CD14-positive monocyte (primary cell): Measurements from ENCODE around the gene HEPACAM2. TPM values are rescaled to one million over a fixed set of nuclear protein-coding genes. Genes with fewer than 3 reads are reported as not detected.
A peak's percentile ranks its signal among the peaks of the same experiment; 100 is the strongest.

Experiments used
- DNase-seq, 3 donors: peaks; one replicate each; pipeline ENCODE4 v3.0.0-alpha.2; 2011 to 2022
- H2AFZ ChIP-seq: 2 replicates; pipeline ENCODE4 v1.6.0; 2012; ENCODE audit warnings: mild to moderate bottlenecking, low read depth, low read length, inconsistent platforms; ENCODE audit not compliant: insufficient read depth, poor library complexity, severe bottlenecking
- H3K27ac ChIP-seq, 2 donors: 1 replicate in 1 of 2; 2 replicates in 1 of 2; pipeline ENCODE4 v1.5.1; 2012 to 2013; ENCODE audit warnings: low read length in 2 of 2, control low read depth in 1 of 2, inconsistent platforms in 1 of 2, low read depth in 1 of 2, mild to moderate bottlenecking in 1 of 2
- H3K27me3 ChIP-seq, 2 donors: one replicate each; pipeline versions ENCODE4 v1.6.0 to v1.6.1; 2011 to 2013; ENCODE audit warnings: low read length in 2 of 2; ENCODE audit not compliant: control insufficient read depth in 2 of 2, insufficient read depth in 2 of 2
- H3K36me3 ChIP-seq, 2 donors: replicated peaks in 1 of 2; 1 replicate in 1 of 2; 2 replicates in 1 of 2; pipeline versions ENCODE4 v1.5.1 to v1.6.1; 2012 to 2013; ENCODE audit warnings: low read length in 2 of 2, control low read depth in 1 of 2, inconsistent platforms in 1 of 2, mild to moderate bottlenecking in 1 of 2; ENCODE audit not compliant: insufficient read depth in 2 of 2, control insufficient read depth in 1 of 2
- H3K4me1 ChIP-seq, 2 donors: 1 replicate in 1 of 2; 2 replicates in 1 of 2; pipeline versions ENCODE4 v1.5.1 to v1.6.1; 2012 to 2013; ENCODE audit warnings: low read length in 2 of 2, control low read depth in 1 of 2, inconsistent platforms in 1 of 2, mild to moderate bottlenecking in 1 of 2, moderate library complexity in 1 of 2; ENCODE audit not compliant: insufficient read depth in 2 of 2, control insufficient read depth in 1 of 2
- H3K4me2 ChIP-seq: replicated peaks from 2 replicates; pipeline ENCODE3; 2012; ENCODE audit warnings: low read length, moderate library complexity, mild to moderate bottlenecking; ENCODE audit not compliant: poor library complexity, severe bottlenecking; ENCODE audit errors: extremely low read depth
- H3K4me3 ChIP-seq, 3 experiments: fragments of 200-600 bp in 1 of 3; sonication (generic) in 1 of 3; replicated peaks in 1 of 3; 1 replicate in 2 of 3; 2 replicates in 1 of 3; pipeline ENCODE4 v1.5.1; 2011 to 2013; ENCODE audit warnings: low read length in 3 of 3, mild to moderate bottlenecking in 3 of 3, control low read depth in 2 of 3, low read depth in 2 of 3, inconsistent platforms in 1 of 3, moderate library complexity in 1 of 3
- H3K79me2 ChIP-seq: 2 replicates; pipeline ENCODE4 v1.6.0; 2012; ENCODE audit warnings: mild to moderate bottlenecking, control low read depth, inconsistent platforms, low read length, moderate library complexity; ENCODE audit not compliant: insufficient read depth
- H3K9ac ChIP-seq: 2 replicates; pipeline ENCODE4 v1.6.0; 2017; ENCODE audit warnings: low read length, mild to moderate bottlenecking; ENCODE audit not compliant: insufficient read depth, poor library complexity, severe bottlenecking
- H3K9me3 ChIP-seq, 2 donors: replicated peaks in 1 of 2; 1 replicate in 1 of 2; 2 replicates in 1 of 2; pipeline versions ENCODE4 v1.5.1 to v1.6.1; 2012 to 2013; ENCODE audit warnings: low read length in 2 of 2, control low read depth in 1 of 2; ENCODE audit not compliant: control insufficient read depth in 1 of 2, insufficient read depth in 1 of 2
- H4K20me1 ChIP-seq: 2 replicates; pipeline ENCODE4 v1.6.0; 2012; ENCODE audit warnings: mild to moderate bottlenecking, low read length, control low read depth, moderate library complexity; ENCODE audit not compliant: insufficient read depth
- H3K27ac Mint-ChIP-seq, 7 donors: one replicate each; pipeline ENCODE4 v1.8.0; 2020; ENCODE audit warnings: mild to moderate bottlenecking in 7 of 7, mixed read lengths in 7 of 7, moderate library complexity in 6 of 7, inconsistent platforms in 2 of 7
- H3K27me3 Mint-ChIP-seq, 3 donors: one replicate each; pipeline ENCODE4 v1.8.0; 2021 to 2022; ENCODE audit warnings: low read depth in 3 of 3, mild to moderate bottlenecking in 3 of 3, mixed read lengths in 3 of 3, moderate library complexity in 3 of 3, inconsistent platforms in 1 of 3
- H3K36me3 Mint-ChIP-seq, 2 donors: one replicate each; pipeline ENCODE4 v1.8.0; 2020; ENCODE audit warnings: mixed read lengths in 2 of 2, inconsistent platforms in 1 of 2, mild to moderate bottlenecking in 1 of 2
- H3K4me1 Mint-ChIP-seq: one replicate; pipeline ENCODE4 v1.8.0; 2020; ENCODE audit warnings: mild to moderate bottlenecking, mixed read lengths
- H3K4me3 Mint-ChIP-seq, 2 donors: one replicate each; pipeline ENCODE4 v1.8.0; 2020; ENCODE audit warnings: mild to moderate bottlenecking in 2 of 2, mixed read lengths in 2 of 2, moderate library complexity in 1 of 2
- H3K9me3 Mint-ChIP-seq, 7 donors: one replicate each; pipeline ENCODE4 v1.8.0; 2020 to 2022; ENCODE audit warnings: mixed read lengths in 7 of 7, mild to moderate bottlenecking in 6 of 7, moderate library complexity in 6 of 7, inconsistent platforms in 2 of 7
- CTCF ChIP-seq: fragments of 200-600 bp; IDR thresholded peaks from one replicate; pipeline ENCODE4 v1.8.0; 2022; ENCODE audit warnings: antibody characterized with exemption, mild to moderate bottlenecking
- WGBS: methylation state at CpG from one replicate; pipeline ENCODE4 v1.1.5; 2013; ENCODE audit warnings: missing lambda C conversion rate; ENCODE audit not compliant: insufficient coverage; 5-methylcytosine and 5-hydroxymethylcytosine counted together
- intact Hi-C, 2 donors: fragments of 100-400 bp; cut with micrococcal nuclease; formaldehyde crosslinking; loops; one replicate each; pipeline versions ENCODE4 v1.15.0 to v1.15.1; 2023
- polyA plus RNA-seq, 3 donors: library from polyadenylated mRNA; depleted of rRNA in 1 of 3; unstranded in 2 of 3; stranded (reverse) in 1 of 3; fragments of 300-500 nt in 2 of 3; fragments of >200 nt in 1 of 3; fragmentation: Illumina TruSeq in 2 of 3; gene quantifications; 1 replicate in 2 of 3; 2 replicates in 1 of 3; pipeline ENCODE4 v1.2.3, GENCODE V29; 2012 to 2021

Gene HEPACAM2
- polyA plus RNA-seq, 3 donors: 0.11 TPM; not detected in 2

GRCh38 chr7:93178213-93178612 lies 48.1 kb downstream of the HEPACAM2 start:
- Mint-ChIP-seq H3K9me3 (peaks cover 0 to 9% (median 3%) of the 10 kb centered on the region in 7 donors), H3K4me3 (no peak overlapping the region), H3K4me1 (peaks cover 2% of the 10 kb centered on the region), H3K36me3 (no peaks in the 10 kb centered on the region), H3K27ac (no peak overlapping the region), H3K27me3 (peaks cover 3 to 7% (median 6%) of the 10 kb centered on the region in 3 donors)
- Histone ChIP-seq H4K20me1 (no peaks in the 10 kb centered on the region), H3K36me3 (no peaks in the 10 kb centered on the region), H3K9ac (no peak overlapping the region), H3K4me2 (no peak overlapping the region), H3K4me1 (no peaks in the 10 kb centered on the region), H3K27me3 (peaks cover 0 to 6% of the 10 kb centered on the region in 2 donors), H3K9me3 (peaks cover 0 to 3% of the 10 kb centered on the region in 2 donors), H3K27ac (no peak overlapping the region), H2AFZ (no peak overlapping the region), H3K79me2 (no peaks in the 10 kb centered on the region), H3K4me3 (no peak overlapping the region)
- TF ChIP-seq CTCF: no peak
- peak in 2 of 3 donors; percentile 7 to 19 for DNase-seq
- intact Hi-C loops: no loop called here
- no CpG with 5 or more reads among the region's 3 CpGs for WGBS

- H3K27me3 Mint-ChIP-seq: peaks cover 3 to 7% (median 6%) of the 10 kb centered on the region in 3 donors
- Histone ChIP-seq H3K27me3 (peaks cover 0 to 2% of the 10 kb centered on the region in 2 donors), H3K4me1 (no peaks in the 10 kb centered on the region), H3K79me2 (no peaks in the 10 kb centered on the region), H2AFZ (no peak overlapping the region), H3K9ac (no peak overlapping the region), H3K9me3 (peaks cover 5% of the 10 kb centered on the region in 2 donors), H3K4me3 (no peak overlapping the region), H3K36me3 (no peaks in the 10 kb centered on the region), H3K27ac (no peak overlapping the region), H4K20me1 (no peaks in the 10 kb centered on the region), H3K4me2 (no peak overlapping the region)
- no peaks in the 10 kb centered on the region for H3K36me3 Mint-ChIP-seq
- WGBS: 41% methylated on average over 2 of the region's 2 CpGs
- H3K4me3 Mint-ChIP-seq: no peak overlapping the region
- H3K4me1 Mint-ChIP-seq: peaks cover 2% of the 10 kb centered on the region
- peaks cover 2 to 15% (median 6%) of the 10 kb centered on the region in 7 donors for H3K9me3 Mint-ChIP-seq
- intact Hi-C loops: no loop called here
- no peak overlapping the region for H3K27ac Mint-ChIP-seq
- DNase-seq: peak in 1 of 3 donors; percentile 25
- TF ChIP-seq CTCF: no peak
These were observed 49.2 kb downstream of the HEPACAM2 start for GRCh38 chr7:93176992-93177580.
